Mammary epithelial cell (primary cell): ENCODE data around the gene GTPBP4.

Experiments used
- EZH2 ChIP-seq: IDR thresholded peaks from 2 replicates; pipeline ENCODE4 v1.6.1; 2012; ENCODE audit warnings: low read length, inconsistent platforms, borderline replicate concordance
- TF ChIP-seq, protein P1 (sequence below), 2 donors: IDR thresholded peaks in 1 of 2; conservative IDR thresholded peaks in 1 of 2; 2 replicates each; pipeline ENCODE4 v1.5.1; 2011 to 2012; ENCODE audit warnings: inconsistent platforms in 2 of 2, low read length in 2 of 2, mild to moderate bottlenecking in 2 of 2, control low read depth in 1 of 2, low read depth in 1 of 2; ENCODE audit not compliant: insufficient read depth in 1 of 2; ENCODE audit errors: extremely low read depth in 1 of 2

GRCh38 chr10:947051-947450 is 41.2 kb upstream of the GTPBP4 start:
- TF ChIP-seq, protein P1, sequence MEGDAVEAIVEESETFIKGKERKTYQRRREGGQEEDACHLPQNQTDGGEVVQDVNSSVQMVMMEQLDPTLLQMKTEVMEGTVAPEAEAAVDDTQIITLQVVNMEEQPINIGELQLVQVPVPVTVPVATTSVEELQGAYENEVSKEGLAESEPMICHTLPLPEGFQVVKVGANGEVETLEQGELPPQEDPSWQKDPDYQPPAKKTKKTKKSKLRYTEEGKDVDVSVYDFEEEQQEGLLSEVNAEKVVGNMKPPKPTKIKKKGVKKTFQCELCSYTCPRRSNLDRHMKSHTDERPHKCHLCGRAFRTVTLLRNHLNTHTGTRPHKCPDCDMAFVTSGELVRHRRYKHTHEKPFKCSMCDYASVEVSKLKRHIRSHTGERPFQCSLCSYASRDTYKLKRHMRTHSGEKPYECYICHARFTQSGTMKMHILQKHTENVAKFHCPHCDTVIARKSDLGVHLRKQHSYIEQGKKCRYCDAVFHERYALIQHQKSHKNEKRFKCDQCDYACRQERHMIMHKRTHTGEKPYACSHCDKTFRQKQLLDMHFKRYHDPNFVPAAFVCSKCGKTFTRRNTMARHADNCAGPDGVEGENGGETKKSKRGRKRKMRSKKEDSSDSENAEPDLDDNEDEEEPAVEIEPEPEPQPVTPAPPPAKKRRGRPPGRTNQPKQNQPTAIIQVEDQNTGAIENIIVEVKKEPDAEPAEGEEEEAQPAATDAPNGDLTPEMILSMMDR (conservative IDR thresholded peaks at IDR 0.05 in 1 of 2, IDR thresholded peaks at IDR 0.05 in 1 of 2; ENCODE audit: extremely low read depth in 1 of 2, insufficient read depth in 1 of 2, low read depth in 1 of 2, low read length in 2 of 2): no peak
- no peak for TF ChIP-seq EZH2
